HG02623 (cell line): ENCODE data around the gene ARID3C.

Experiments used
- ATAC-seq: cut with Tn5 transposase; IDR thresholded peaks from one replicate; pipeline ENCODE4 v1.9.1; 2021; ENCODE audit warnings: moderate library complexity; ENCODE audit not compliant: unreplicated experiment

The ARID3C gene

GRCh38 chr9:34579808-34580163, 49.1 kb downstream of the ARID3C start:
- ATAC-seq: no peak

GRCh38 chr9:34579104-34579807, 49.6 kb downstream of the ARID3C start:
- no peak for ATAC-seq

DNA sequence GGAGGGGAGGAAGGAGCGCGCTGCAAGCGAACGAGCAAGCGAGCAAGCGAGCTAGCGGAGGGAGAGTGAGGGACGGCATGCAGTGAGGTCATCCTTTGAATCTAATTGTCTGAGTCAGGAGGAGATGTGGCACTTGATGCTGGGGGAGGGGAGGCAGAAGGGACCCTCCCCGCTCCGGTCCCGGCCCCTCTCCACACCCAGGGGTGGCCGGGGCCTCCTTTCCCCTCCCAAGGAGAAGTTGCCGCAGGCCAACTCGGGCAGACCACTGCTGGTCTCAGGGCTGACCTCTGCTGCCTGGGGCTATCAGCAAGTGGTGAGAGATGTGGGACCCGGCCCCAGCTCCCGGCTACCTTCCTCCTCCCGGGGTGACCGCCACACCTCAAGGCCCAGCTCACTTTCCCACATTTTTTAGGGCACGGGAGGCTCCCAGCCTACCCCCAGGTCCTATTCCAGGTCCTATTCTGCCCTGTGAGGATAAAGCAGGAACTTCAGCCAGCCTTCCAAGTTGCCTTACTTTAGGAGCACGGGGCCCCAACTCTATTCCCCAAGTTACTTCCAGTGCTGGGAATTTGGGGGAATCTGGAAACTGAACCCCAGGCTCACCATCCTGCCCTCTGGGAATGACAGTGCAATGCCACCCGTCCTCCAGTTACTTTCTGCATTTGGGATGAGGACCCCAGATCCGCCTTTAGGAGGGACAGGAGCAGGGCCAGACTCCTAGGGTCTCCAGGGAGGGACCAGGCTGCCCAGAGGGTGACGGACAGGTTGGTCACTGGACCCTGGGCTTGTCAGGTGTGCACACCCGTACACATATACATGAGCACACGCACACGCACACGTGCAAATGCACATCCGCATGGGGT, 50.4 kb downstream of the ARID3C start:
- no peak for ATAC-seq

DNA sequence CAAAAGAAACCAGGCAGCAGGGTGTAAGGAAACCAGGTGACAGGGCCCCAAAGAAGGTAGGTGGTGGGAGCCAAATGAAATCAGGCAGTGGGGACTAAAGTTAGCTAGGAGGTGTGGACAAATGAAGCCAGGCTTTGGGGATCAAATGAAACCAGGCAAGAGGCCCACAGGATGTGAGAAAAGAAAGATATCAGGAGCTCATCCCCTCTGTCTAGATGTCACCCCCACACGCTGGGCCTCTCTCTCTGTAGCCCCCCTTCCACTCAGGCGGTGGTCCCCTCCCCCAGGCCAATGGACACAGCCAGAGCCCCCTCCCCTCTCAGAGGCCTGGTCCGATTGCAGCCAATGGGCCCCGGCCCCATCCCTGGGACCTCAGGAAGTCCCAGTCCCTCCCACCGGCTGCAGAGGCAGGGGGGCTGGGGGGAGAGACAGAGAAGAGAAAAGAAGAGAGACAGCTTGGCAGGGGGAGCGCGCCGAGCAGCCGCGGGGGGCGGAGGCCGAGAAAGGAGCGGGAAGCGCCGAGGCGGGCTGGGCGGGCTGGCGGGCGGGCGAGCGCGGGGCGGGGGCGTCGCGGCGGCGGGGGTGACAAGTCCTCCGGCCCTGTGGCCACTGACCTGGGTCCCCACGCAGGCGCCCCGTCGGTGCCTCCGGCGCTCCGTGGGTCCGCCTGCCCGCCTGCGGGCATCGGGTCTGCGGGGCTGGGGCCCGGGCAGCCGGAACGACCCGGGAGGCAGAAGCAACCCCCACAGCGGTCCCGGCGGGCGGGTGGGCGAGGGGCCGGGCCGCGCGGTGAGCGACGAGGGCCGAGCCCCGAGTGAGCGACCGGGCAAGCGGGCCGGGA, 51.2 kb downstream of the ARID3C start:
- ATAC-seq: no peak

DNA sequence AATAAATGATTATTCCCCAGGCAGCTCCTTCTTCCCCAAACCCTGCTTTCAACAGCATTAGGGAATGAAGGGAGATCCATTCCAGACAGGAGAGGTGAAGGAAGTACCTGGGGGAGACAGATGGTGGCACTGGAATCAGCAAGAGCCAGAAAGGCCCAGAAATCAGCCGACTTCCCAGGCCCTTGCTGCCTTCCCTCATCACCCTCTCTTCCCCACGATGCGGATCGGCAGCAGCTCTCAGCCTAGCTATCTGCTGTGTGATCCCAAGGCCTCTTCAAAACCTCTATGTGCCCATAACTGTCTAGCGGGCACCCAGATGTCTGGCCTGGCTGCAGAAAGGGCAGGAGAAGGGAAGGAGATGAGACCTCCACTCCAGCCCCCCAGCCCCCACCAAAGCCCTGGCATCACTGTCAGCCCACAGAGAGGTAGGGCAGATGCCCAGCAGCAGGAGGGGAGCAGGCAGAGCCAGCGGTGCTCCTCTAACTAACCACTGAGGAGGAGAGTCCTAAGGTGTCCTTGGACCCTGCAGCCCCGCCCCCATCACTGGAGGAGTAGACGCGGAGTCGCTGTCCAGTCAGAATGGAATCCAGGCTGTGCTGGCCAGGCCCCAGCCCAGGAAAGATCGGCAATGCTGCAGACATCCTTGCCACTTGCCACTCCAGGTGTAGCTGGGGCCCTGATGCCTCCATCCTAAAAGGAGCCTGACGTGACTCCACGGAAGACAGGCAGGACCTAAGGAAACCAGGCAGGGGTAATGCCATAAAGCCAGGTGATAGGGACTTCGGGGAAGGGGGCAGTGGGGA, 52.1 kb downstream of the ARID3C start:
- ATAC-seq: no peak

GRCh38 chr9:34575862-34576596, 52.8 kb downstream of the ARID3C start:
- no peak for ATAC-seq

GRCh38 chr9:34575241-34575640, 53.6 kb downstream of the ARID3C start:
- no peak for ATAC-seq

- ATAC-seq: no peak
Measured at GRCh38 chr9:34574571-34574970, 54.3 kb downstream of the ARID3C start.

- no peak for ATAC-seq
Measured at GRCh38 chr9:34573599-34574325, 55.1 kb downstream of the ARID3C start.

DNA sequence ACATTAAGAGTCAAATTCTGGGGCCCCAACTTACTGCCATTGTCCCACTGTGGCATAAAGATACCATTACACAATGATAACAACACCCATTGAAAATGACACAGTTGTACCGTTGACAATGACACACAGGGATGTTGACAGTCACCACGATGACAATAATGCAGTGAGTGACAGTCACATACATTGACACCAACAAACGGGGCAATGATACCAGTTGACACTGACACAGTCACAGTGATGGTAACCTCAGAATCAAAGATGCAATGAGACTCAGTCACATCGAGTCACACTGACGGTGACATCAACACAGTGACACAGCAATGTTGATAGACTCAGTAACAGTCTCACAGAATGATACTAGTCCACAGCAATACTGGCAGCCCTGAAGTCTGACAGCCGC, 56.2 kb downstream of the ARID3C start:
- no peak for ATAC-seq

- no peak for ATAC-seq
Measured at GRCh38 chr9:34572092-34572491, 56.8 kb downstream of the ARID3C start.

GRCh38 chr9:34571481-34571810, 57.4 kb downstream of the ARID3C start:
- ATAC-seq: no peak
